Measurements from ENCODE around the gene VWA8.
"Not testable (repeated sequence)": the region's sequence is repeated elsewhere in the genome, so short reads cannot be mapped to it uniquely, and the experiment has no call there.

Gene VWA8

GRCh38 chr13:41745496-41745895 is 215.4 kb downstream of the VWA8 start:
- not testable (repeated sequence) for DNase-seq (ENCODE audit: low read depth)

- DNase-seq (ENCODE audit: low read depth) = no peak
Observed at GRCh38 chr13:41742917-41743552, 217.9 kb downstream of the VWA8 start.

- no peak for DNase-seq (ENCODE audit: low read depth)
Observed at GRCh38 chr13:41740479-41740878, 220.4 kb downstream of the VWA8 start.

GRCh38 chr13:41722684-41723535 is 238.0 kb downstream of the VWA8 start:
- no peak for DNase-seq (ENCODE audit: low read depth)

- DNase-seq (ENCODE audit: low read depth) = no peak
Observed at GRCh38 chr13:41720839-41721561, 239.9 kb downstream of the VWA8 start.

- DNase-seq (ENCODE audit: low read depth) = no peak
Observed at GRCh38 chr13:41716236-41716635, 244.7 kb downstream of the VWA8 start.

- no peak for DNase-seq (ENCODE audit: low read depth)
Observed at GRCh38 chr13:41713405-41713804, 247.5 kb downstream of the VWA8 start.

GRCh38 chr13:41710771-41711170 is 250.1 kb downstream of the VWA8 start:
- no peak for DNase-seq (ENCODE audit: low read depth)

GRCh38 chr13:41709511-41709910 is 251.4 kb downstream of the VWA8 start:
- no peak for DNase-seq (ENCODE audit: low read depth)

- no peak for DNase-seq (ENCODE audit: low read depth)
Observed at GRCh38 chr13:41708713-41709112, 252.2 kb downstream of the VWA8 start.

GRCh38 chr13:41707194-41707821 is 253.6 kb downstream of the VWA8 start:
- DNase-seq (ENCODE audit: low read depth) = no peak

GRCh38 chr13:41706152-41706551 is 254.8 kb downstream of the VWA8 start:
- no peak for DNase-seq (ENCODE audit: low read depth)

- DNase-seq (ENCODE audit: low read depth) = no peak
Observed at GRCh38 chr13:41702540-41702939, 258.4 kb downstream of the VWA8 start.

GRCh38 chr13:41701676-41702075 is 259.2 kb downstream of the VWA8 start:
- no peak for DNase-seq (ENCODE audit: low read depth)

GRCh38 chr13:41700790-41701310 is 260.1 kb downstream of the VWA8 start:
- DNase-seq (ENCODE audit: low read depth) = no peak

- no peak for DNase-seq (ENCODE audit: low read depth)
Observed at GRCh38 chr13:41699759-41700158, 261.1 kb downstream of the VWA8 start.

- DNase-seq (ENCODE audit: low read depth) = no peak
Observed at GRCh38 chr13:41697578-41697977, 263.3 kb downstream of the VWA8 start.

- DNase-seq (ENCODE audit: low read depth) = no peak
Observed at GRCh38 chr13:41696163-41697003, 264.5 kb downstream of the VWA8 start.

GRCh38 chr13:41694545-41695301 is 266.2 kb downstream of the VWA8 start:
- DNase-seq (ENCODE audit: low read depth) = no peak

GRCh38 chr13:41693434-41693833 is 267.5 kb downstream of the VWA8 start:
- no peak for DNase-seq (ENCODE audit: low read depth)
